ENCODE results near the gene HMSD. TPM values are rescaled to one million over a fixed set of nuclear protein-coding genes. Genes with fewer than 3 reads are reported as not detected.

HMSD gene
- total RNA-seq, 1 experiment from 2014 or later: 3.0 TPM

DNA sequence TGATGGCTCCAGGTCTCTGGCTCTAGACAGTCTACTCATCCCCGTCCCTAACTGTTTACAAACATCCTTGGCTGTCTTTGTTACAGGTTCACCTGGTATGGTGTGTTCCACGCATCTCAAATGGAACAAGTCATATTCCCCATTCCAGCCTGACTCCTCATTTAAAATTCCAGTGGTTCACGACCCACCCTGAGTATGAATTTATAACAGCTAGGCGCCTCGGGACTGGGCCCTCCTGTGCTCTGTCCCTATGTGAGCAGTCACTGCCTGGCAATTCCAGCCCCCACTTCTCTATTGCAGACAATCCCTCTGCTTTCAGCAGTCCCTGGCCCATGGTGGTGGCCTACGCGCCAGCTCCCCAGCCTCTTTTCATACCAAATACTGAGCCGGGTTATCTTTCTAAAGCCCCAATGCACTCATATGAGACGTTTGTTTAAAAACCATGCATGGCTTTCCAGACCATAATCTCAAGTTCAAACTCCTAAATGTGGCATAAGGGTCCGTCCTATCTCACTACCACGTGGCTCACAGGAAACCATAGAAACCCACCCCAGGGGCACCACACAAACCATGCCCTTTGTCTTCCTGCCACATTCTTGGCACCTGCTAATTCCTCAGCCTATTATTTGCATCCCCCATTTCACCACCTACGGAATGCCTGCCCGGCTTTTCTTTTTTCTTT is 22.4 kb downstream of the HMSD start:
- Mint-ChIP-seq H3K4me1 (peaks cover 21% of the 10 kb centered on the region), H3K27me3 (ENCODE audit: low read depth) (peaks cover 56% of the 10 kb centered on the region), H3K36me3 (no peaks in the 10 kb centered on the region), H3K9me3 (no peaks in the 10 kb centered on the region), H3K27ac (peak overlapping the region; percentile 97), H3K4me3 (peak overlapping the region; percentile 90)
- ATAC-seq (no peak; the same call in 1 of the 2 replicates), DNase-seq (ENCODE audit: low spot score) (no peak)
- TF ChIP-seq SMAD3 (CRISPR knock-in tag; IDR thresholded peaks at IDR 0.05; ENCODE audit: borderline replicate concordance) (no peak), ZNF532 (CRISPR knock-in tag; IDR thresholded peaks at IDR 0.05; ENCODE audit: borderline replicate concordance) (no peak), TEAD4 (CRISPR knock-in tag; IDR thresholded peaks at IDR 0.05) (no peak), ATF1 (CRISPR knock-in tag; IDR thresholded peaks at IDR 0.05) (no peak), SP1 (CRISPR knock-in tag; conservative IDR thresholded peaks at IDR 0.05) (no peak), CBFB (CRISPR knock-in tag; IDR thresholded peaks at IDR 0.05; ENCODE audit: low read depth) (no peak), OVOL2 (CRISPR knock-in tag; IDR thresholded peaks at IDR 0.05; ENCODE audit: borderline replicate concordance) (no peak), ZNF671 (CRISPR knock-in tag; IDR thresholded peaks at IDR 0.05) (no peak), FOXK1 (CRISPR knock-in tag; IDR thresholded peaks at IDR 0.05) (no peak), MAX (CRISPR knock-in tag; IDR thresholded peaks at IDR 0.05) (no peak), MYBL2 (CRISPR knock-in tag; IDR thresholded peaks at IDR 0.05) (no peak), HMGA2 (CRISPR knock-in tag; IDR thresholded peaks at IDR 0.05) (no peak), ZNF396 (CRISPR knock-in tag; IDR thresholded peaks at IDR 0.05; ENCODE audit: borderline replicate concordance) (no peak), IRF2 (CRISPR knock-in tag; IDR thresholded peaks at IDR 0.05; ENCODE audit: borderline replicate concordance, low read depth) (no peak), NR3C1 (CRISPR knock-in tag; conservative IDR thresholded peaks at IDR 0.05; ENCODE audit: low read depth) (no peak)
- TF ChIP-seq, protein P1, sequence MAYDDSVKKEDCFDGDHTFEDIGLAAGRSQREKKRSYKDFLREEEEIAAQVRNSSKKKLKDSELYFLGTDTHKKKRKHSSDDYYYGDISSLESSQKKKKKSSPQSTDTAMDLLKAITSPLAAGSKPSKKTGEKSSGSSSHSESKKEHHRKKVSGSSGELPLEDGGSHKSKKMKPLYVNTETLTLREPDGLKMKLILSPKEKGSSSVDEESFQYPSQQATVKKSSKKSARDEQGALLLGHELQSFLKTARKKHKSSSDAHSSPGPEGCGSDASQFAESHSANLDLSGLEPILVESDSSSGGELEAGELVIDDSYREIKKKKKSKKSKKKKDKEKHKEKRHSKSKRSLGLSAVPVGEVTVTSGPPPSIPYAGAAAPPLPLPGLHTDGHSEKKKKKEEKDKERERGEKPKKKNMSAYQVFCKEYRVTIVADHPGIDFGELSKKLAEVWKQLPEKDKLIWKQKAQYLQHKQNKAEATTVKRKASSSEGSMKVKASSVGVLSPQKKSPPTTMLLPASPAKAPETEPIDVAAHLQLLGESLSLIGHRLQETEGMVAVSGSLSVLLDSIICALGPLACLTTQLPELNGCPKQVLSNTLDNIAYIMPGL (CRISPR knock-in tag; IDR thresholded peaks at IDR 0.05): no peak
- CTCF ChIA-PET: interaction anchor here (2.2 kb wide), 1 partner anchor 23 kb away, joined by 10 read pairs; no protein-coding TSS in a partner anchor
- POLR2A ChIA-PET: no interaction called here

DNA sequence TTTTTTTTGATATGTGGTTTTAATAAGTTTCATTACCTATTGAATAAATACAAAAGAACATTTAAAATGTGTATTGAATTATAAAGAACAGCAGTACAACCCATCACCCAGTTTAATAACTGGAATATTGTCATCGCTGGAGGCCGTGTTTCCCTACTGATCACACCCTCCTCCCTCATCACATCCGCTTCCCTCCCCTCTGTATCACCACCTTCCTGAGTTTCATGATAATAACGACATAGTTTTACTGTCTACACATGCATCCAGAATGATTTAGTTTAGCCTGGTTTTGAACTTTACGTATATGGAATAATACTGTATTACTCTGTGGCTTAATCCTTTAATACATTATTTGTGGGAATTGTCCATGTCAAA is 22.9 kb downstream of the HMSD start:
- ATAC-seq (no peak), DNase-seq (ENCODE audit: low spot score) (no peak)
- no peaks in the 10 kb centered on the region for H3K9me3 Mint-ChIP-seq
- peaks cover 61% of the 10 kb centered on the region for H3K27me3 Mint-ChIP-seq (ENCODE audit: low read depth)
- ChIA-PET CTCF (interaction anchor here (2.2 kb wide), 1 partner anchor 23 kb away, joined by 10 read pairs; no protein-coding TSS in a partner anchor), POLR2A (no interaction called here)
- H3K36me3 Mint-ChIP-seq: no peaks in the 10 kb centered on the region
- H3K27ac Mint-ChIP-seq: no peak overlapping the region
- H3K4me1 Mint-ChIP-seq: peaks cover 21% of the 10 kb centered on the region
- TF ChIP-seq ESRRA (CRISPR knock-in tag; IDR thresholded peaks at IDR 0.05; ENCODE audit: borderline replicate concordance): no peak
- no peak for TF ChIP-seq SP1 (CRISPR knock-in tag; conservative IDR thresholded peaks at IDR 0.05)
- no peak for TF ChIP-seq ATF2 (CRISPR knock-in tag; IDR thresholded peaks at IDR 0.05; ENCODE audit: borderline replicate concordance, low read depth)
- TF ChIP-seq, protein P2, sequence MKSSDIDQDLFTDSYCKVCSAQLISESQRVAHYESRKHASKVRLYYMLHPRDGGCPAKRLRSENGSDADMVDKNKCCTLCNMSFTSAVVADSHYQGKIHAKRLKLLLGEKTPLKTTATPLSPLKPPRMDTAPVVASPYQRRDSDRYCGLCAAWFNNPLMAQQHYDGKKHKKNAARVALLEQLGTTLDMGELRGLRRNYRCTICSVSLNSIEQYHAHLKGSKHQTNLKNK (CRISPR knock-in tag; IDR thresholded peaks at IDR 0.05): no peak
- no peak for TF ChIP-seq E2F1 (CRISPR knock-in tag; IDR thresholded peaks at IDR 0.05)
- TF ChIP-seq SMAD4 (CRISPR knock-in tag; IDR thresholded peaks at IDR 0.05): no peak
- H3K4me3 Mint-ChIP-seq: peak overlapping the region; percentile 46
